Measurements from ENCODE around the gene IFNLR1. TPM values are rescaled to one million over a fixed set of nuclear protein-coding genes. Genes with fewer than 3 reads are reported as not detected.

IFNLR1 gene
- total and polyA plus RNA-seq, 2 donors (not counting 3 experiments of a cell fraction or from before 2014, with no cell fraction given): 0.01 TPM; not detected in 1

DNA sequence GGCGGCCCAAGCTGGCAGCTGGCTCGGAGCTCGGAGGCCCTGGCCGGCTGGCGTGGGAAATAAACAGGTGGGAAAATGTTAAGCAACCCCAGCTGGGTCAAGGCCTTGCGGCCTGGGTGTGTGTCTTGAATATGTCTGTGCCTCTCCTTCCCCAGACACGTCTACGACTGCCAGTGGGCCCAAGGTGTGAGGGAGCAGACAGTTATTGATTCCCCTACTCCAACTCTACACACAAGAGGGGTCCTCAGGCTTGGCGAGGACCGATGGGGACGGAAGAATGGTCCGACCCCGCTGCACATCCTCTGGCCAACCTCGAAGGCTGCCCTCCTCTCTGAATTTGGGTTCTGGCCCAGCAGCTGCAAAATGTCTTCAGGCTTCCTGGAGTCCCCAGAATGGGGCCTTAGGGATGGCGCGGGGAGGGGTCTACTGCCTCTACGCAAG, 46.3 kb downstream of the IFNLR1 start:
- Histone ChIP-seq H3K27me3 (ENCODE audit: control insufficient read depth in 2 of 2, insufficient read depth in 2 of 2, low read length in 2 of 2) (peaks cover 0 to 2% of the 10 kb centered on the region in 2 experiments), H3K9me3 (replicated peaks; ENCODE audit: control insufficient read depth, insufficient read depth, low read length) (no peaks in the 10 kb centered on the region), H3K4me1 (ENCODE audit: control insufficient read depth, extremely low read depth, insufficient read depth, low read length) (no peaks in the 10 kb centered on the region), H3K9ac (replicated peaks; ENCODE audit: extremely low read depth, insufficient read depth, low read length) (no peak overlapping the region), H2AFZ (ENCODE audit: low read depth, low read length) (no peak overlapping the region), H3K9me1 (replicated peaks; ENCODE audit: control insufficient read depth, extremely low read depth, insufficient read depth, low read length) (no peaks in the 10 kb centered on the region), H4K20me1 (replicated peaks; ENCODE audit: control insufficient read depth, extremely low read depth, insufficient read depth, low read length) (no peaks in the 10 kb centered on the region), H3K4me3 (replicated peaks in 1 of 3; ENCODE audit: insufficient read depth in 1 of 3, low read depth in 1 of 3, low read length in 3 of 3) (no peak overlapping the region), H3K27ac (ENCODE audit: insufficient read depth, low read depth, low read length) (no peak overlapping the region), H3K36me3 (ENCODE audit: control insufficient read depth in 2 of 2, extremely low read depth in 1 of 2, insufficient read depth in 2 of 2, low read length in 2 of 2) (no peaks in the 10 kb centered on the region), H3K4me2 (ENCODE audit: insufficient read depth, low read length) (no peak overlapping the region), H3K79me2 (ENCODE audit: control insufficient read depth, insufficient read depth, low read length) (no peaks in the 10 kb centered on the region)
- no TSS peak for BruUV-seq (replicated peaks)
- TF ChIP-seq MAX (IDR thresholded peaks at IDR 0.05; ENCODE audit: insufficient read depth, insufficient read length): no peak
- no peak for TF ChIP-seq EZH2 (IDR thresholded peaks at IDR 0.05; ENCODE audit: borderline replicate concordance, low read depth, low read length, severe bottlenecking)
- TF ChIP-seq MYC (IDR thresholded peaks at IDR 0.05; ENCODE audit: low read depth, low read length): no peak
- no peak for TF ChIP-seq CTCF (IDR thresholded peaks at IDR 0.05; ENCODE audit: extremely low read depth in 1 of 2, insufficient read depth in 1 of 2, low read depth in 1 of 2, low read length in 2 of 2)
- no peak for TF ChIP-seq JUN (IDR thresholded peaks at IDR 0.05; ENCODE audit: borderline replicate concordance, insufficient read depth, insufficient read length, low read depth)
- TF ChIP-seq FOS (IDR thresholded peaks at IDR 0.05; ENCODE audit: borderline replicate concordance, insufficient read depth, low read length): no peak
- TF ChIP-seq POLR2AphosphoS5 (IDR thresholded peaks at IDR 0.05; ENCODE audit: insufficient read depth, low read depth, low read length): no peak
- no peak for TF ChIP-seq GATA2 (IDR thresholded peaks at IDR 0.05; ENCODE audit: insufficient read depth, insufficient read length, low read depth, low read length)
- TF ChIP-seq POLR2A (IDR thresholded peaks at IDR 0.05; ENCODE audit: low read depth, low read length): no peak
- ChIA-PET CTCF (no interaction called here), POLR2A (no interaction called here)
- no peak for DNase-seq (ENCODE audit: low read depth, low spot score)
- dilution Hi-C loops (cut with MboI; ENCODE audit: extremely low pct_ligation_motif_present, low sequenced_read_pairs) (no loop called here), intact Hi-C loops (cut with micrococcal nuclease) (no loop called here)
- FAIRE-seq: no peak

Data from endothelial cell of umbilical vein (primary cell).